ENCODE results near the gene MYO7B. TPM values are rescaled to one million over a fixed set of nuclear protein-coding genes. Genes with fewer than 3 reads are reported as not detected.
A peak's percentile ranks its signal among the peaks of the same experiment; 100 is the strongest.
"Not testable (repeated sequence)": the region's sequence is repeated elsewhere in the genome, so short reads cannot be mapped to it uniquely, and the experiment has no call there.

Gene MYO7B
- total RNA-seq, 2 donors from 2014 or later: 0.52 to 0.67 TPM

- DNase-seq (ENCODE audit: low spot score): no peak
- no peaks in the 10 kb centered on the region for H3K9me3 ChIP-seq
- H3K27me3 ChIP-seq: no peaks in the 10 kb centered on the region
- H3K4me1 ChIP-seq: peaks cover 0 to 25% of the 10 kb centered on the region in 2 donors
- peaks cover 9% of the 10 kb centered on the region for H3K36me3 ChIP-seq
- peak overlapping the region; percentile 91 to 97 for H3K27ac ChIP-seq
- H3K4me3 ChIP-seq: peak overlapping the region; percentile 81 to 82
- TF ChIP-seq CTCF (IDR thresholded peaks at IDR 0.05): no peak
Measured at GRCh38 chr2:127525691-127526131, 9.8 kb upstream of the MYO7B start.

- no peaks in the 10 kb centered on the region for H3K27me3 ChIP-seq
- peak within 1 kb of the TSS; percentile 81 to 82 for H3K4me3 ChIP-seq
- peak; percentile 97 for DNase-seq (ENCODE audit: low spot score)
- peaks cover 0 to 25% of the 10 kb centered on the region in 2 donors for H3K4me1 ChIP-seq
- no peaks in the 10 kb centered on the region for H3K9me3 ChIP-seq
- peaks cover 9% of the 10 kb centered on the region for H3K36me3 ChIP-seq
- TF ChIP-seq CTCF (IDR thresholded peaks at IDR 0.05): peak in 1 of 2 donors; percentile 43
- peak within 1 kb of the TSS; percentile 91 to 97 for H3K27ac ChIP-seq
Measured at GRCh38 chr2:127526132-127527000, 9.1 kb upstream of the MYO7B start, which contains the start of gene IWS1. Gene IWS1, minus strand, starts transcription at chr2:127526489. Its CDS starts 281 bp downstream, at chr2:127526208.

- Histone ChIP-seq H3K9me3 (no peaks in the 10 kb centered on the region), H3K4me3 (peak overlapping the region; percentile 81 to 82), H3K36me3 (peaks cover 7% of the 10 kb centered on the region), H3K4me1 (peaks cover 0 to 25% of the 10 kb centered on the region in 2 donors), H3K27me3 (no peaks in the 10 kb centered on the region), H3K27ac (peak overlapping the region; percentile 91 to 97)
- no peak for DNase-seq (ENCODE audit: low spot score)
- TF ChIP-seq CTCF (IDR thresholded peaks at IDR 0.05): no peak
Measured at GRCh38 chr2:127527001-127527804, 8.3 kb upstream of the MYO7B start.

GRCh38 chr2:127528487-127528886 is 7.0 kb upstream of the MYO7B start:
- H3K27ac ChIP-seq: no peak overlapping the region
- H3K36me3 ChIP-seq: no peaks in the 10 kb centered on the region

GRCh38 chr2:127529416-127529815 is 6.1 kb upstream of the MYO7B start:
- H3K27ac ChIP-seq; H3K27me3 ChIP-seq; H3K4me3 ChIP-seq; H3K36me3 ChIP-seq; H3K9me3 ChIP-seq; DNase-seq (ENCODE audit: low spot score): not testable (repeated sequence)
- H3K4me1 ChIP-seq: peaks cover 0 to 20% of the 10 kb centered on the region in 2 donors

More at GRCh38 chr2:127528487-127528886, 7.0 kb upstream of the MYO7B start:
- TF ChIP-seq CTCF (IDR thresholded peaks at IDR 0.05): no peak
- H3K4me1 ChIP-seq: peaks cover 0 to 25% of the 10 kb centered on the region in 2 donors
- DNase-seq (ENCODE audit: low spot score): no peak
- H3K27me3 ChIP-seq: no peaks in the 10 kb centered on the region
- no peak overlapping the region for H3K4me3 ChIP-seq
- H3K9me3 ChIP-seq: no peaks in the 10 kb centered on the region

Measured in right atrium auricular region (tissue), 2 donors.